Measurements from ENCODE around the gene ARHGEF12.

The ARHGEF12 gene

GRCh38 chr11:120339394-120339890, 3.2 kb downstream of the ARHGEF12 start:
- no peak for DNase-seq (ENCODE audit: low read depth, low spot score)

DNA sequence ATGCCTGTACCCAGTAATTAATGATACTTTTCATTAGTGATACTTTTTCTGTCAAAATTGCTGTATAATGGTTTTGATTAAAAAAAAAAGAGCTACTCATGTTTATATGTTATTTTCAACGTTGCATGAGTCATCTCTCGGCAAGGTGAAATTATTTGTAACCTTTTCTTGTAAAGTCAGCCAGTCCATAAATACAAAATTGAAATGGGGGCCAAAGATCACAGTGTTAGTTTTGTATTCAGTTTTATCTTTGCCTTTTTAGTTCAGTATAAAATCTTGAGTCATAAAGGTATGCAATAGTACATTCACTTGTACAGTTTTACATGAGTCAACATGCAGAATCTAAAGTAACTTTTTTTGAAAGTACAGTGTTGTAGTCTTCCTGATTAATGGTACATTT, 4.3 kb downstream of the ARHGEF12 start:
- DNase-seq (ENCODE audit: low read depth, low spot score): no peak

GRCh38 chr11:120342226-120342625, 6.0 kb downstream of the ARHGEF12 start:
- no peak for DNase-seq (ENCODE audit: low read depth, low spot score)

DNA sequence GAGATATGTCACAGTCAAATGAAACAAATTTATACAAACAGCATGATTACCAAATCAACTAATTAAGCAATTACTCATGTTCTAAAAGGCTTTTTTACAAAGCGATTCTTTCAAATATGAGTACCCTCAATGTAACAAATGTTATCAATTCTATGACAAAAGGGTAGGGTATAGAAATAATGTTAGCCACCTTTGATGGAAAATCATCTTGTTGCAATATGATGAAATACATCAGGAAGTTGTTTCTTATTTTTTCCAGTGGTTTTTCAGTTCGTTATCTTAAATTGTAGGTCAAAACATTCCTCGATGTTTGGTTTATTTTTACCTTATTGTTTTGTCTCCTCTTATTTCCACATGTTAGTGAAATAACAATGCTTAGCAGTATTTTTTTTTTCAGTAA, 6.5 kb downstream of the ARHGEF12 start:
- no peak for DNase-seq (ENCODE audit: low read depth, low spot score)

DNA sequence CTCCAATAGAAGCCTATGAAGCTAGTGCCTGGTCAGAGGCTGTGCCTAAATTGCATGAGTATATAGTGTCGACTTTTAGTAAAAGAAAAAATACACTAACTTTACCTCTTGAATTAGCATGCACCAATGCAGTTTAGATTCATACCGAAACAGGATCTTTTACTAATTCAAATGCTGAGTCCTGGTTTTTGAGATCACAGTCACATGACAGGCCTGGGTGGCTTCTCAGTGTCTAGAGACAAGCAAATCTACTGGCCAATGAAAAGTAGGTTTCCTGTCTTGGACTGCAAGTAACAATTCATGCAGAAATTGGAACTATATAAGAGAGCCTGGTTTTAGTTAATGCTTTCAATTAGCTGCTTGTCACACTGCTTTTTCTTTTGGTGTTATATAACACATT, 7.2 kb downstream of the ARHGEF12 start:
- DNase-seq (ENCODE audit: low read depth, low spot score): no peak

- DNase-seq (ENCODE audit: low read depth, low spot score): peak; percentile 34
Measured at GRCh38 chr11:120344302-120345004, 8.2 kb downstream of the ARHGEF12 start.

- DNase-seq (ENCODE audit: low read depth, low spot score): no peak
Measured at GRCh38 chr11:120346233-120346632, 10.0 kb downstream of the ARHGEF12 start.

DNA sequence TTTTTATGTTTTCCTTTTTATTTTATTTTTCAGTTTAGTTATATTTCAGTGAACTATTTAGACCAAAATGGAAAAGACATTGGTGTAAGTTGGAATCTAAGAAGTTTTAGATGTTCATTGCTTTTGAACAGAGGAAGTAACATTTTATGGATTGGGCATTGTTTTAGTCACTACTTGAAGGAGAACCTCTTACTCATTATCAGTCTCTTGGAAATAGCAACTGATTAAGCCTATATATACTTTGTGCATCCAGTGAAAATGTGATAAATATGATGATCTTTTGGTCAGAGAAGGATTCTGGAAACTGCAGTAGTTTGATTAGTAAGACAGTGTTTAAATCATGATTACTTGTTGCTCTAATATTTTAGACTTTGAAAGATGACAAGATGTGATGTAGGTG, 14.4 kb downstream of the ARHGEF12 start:
- no peak for DNase-seq (ENCODE audit: low read depth, low spot score)

- no peak for DNase-seq (ENCODE audit: low read depth, low spot score)
Measured at GRCh38 chr11:120352405-120352804, 16.2 kb downstream of the ARHGEF12 start.

DNA sequence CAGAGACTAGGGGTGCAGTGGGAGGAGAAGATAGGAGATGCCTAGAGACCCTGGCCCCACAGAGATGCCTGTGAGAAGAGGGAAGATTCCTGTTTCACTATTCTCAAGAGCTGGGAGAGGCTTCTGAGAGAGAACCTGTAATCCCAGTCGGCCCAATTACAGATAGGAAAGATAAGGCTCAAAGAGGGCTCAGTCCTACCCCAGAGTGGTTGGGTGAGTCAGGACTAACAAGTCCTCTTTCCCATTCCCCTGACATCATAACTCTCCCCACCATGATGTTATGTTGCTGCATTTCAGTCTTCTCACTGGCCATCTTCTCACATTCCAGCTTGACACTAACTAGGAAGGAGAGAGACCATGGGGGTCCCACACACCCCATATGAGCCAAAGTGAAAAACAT, 17.9 kb downstream of the ARHGEF12 start:
- DNase-seq (ENCODE audit: low read depth, low spot score): no peak

- no peak for DNase-seq (ENCODE audit: low read depth, low spot score)
Measured at GRCh38 chr11:120354779-120355178, 18.6 kb downstream of the ARHGEF12 start.

DNA sequence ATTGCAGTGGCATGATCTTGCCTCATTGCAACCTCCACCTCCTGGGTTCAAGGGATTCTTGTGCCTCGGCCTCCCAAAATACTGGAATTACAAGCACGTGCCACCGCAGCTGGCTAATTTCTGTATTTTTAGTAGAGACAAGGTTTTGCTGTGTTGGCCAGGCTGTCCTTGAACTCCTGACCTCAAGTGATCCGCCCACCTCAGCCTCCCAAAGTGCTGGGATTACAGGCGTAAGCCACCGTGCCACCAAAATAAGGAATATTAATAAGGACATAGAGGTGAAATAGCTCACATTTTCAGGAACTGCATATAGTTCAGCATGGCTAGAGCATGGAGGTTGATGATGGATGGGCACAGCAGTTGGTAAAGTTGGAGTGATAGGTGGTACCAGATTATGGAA, 21.4 kb downstream of the ARHGEF12 start:
- DNase-seq (ENCODE audit: low read depth, low spot score): no peak

GRCh38 chr11:120358729-120359128, 22.5 kb downstream of the ARHGEF12 start:
- DNase-seq (ENCODE audit: low read depth, low spot score): no peak

DNA sequence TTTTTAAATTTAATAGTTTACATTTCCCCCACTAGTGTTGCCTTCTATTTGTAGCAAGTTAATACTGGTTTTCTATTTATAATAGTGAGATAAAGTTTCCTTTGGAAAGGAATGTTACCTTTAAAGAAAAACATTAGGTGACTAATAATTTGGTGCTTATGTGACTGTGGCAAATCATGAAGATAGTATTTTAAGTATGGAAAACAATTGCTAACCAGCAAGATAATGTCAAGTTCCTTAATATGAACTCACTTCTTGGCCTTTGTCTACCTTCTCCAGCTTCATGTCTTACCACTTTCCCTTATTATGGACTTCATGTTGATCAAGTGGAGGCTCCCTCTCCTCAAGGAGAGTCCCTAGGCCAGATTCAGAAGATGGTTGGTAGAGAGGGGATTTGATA, 27.2 kb downstream of the ARHGEF12 start:
- DNase-seq (ENCODE audit: low read depth, low spot score): no peak

GRCh38 chr11:120365512-120365911, 29.3 kb downstream of the ARHGEF12 start:
- no peak for DNase-seq (ENCODE audit: low read depth, low spot score)

- DNase-seq (ENCODE audit: low read depth, low spot score): no peak
Measured at GRCh38 chr11:120372296-120372695, 36.1 kb downstream of the ARHGEF12 start.

DNA sequence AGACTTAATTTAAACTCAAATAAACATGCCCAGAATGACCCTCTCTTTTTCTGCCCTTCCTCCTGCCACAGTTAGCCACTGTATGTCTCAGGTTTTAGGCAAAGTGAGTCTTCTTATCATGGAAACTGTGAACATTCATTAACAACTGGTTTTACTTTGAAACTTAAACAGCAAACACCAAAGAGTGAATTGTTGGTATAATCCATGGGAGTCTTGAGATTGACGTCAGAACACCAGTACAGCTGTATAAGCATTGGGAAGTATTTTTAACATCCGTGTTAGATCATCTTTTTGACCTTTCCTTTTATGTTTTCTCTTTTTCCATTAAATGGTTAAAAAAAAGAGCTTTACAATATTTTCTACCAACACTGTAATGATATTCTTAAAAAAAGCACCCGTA, 38.9 kb downstream of the ARHGEF12 start:
- DNase-seq (ENCODE audit: low read depth, low spot score): no peak

DNA sequence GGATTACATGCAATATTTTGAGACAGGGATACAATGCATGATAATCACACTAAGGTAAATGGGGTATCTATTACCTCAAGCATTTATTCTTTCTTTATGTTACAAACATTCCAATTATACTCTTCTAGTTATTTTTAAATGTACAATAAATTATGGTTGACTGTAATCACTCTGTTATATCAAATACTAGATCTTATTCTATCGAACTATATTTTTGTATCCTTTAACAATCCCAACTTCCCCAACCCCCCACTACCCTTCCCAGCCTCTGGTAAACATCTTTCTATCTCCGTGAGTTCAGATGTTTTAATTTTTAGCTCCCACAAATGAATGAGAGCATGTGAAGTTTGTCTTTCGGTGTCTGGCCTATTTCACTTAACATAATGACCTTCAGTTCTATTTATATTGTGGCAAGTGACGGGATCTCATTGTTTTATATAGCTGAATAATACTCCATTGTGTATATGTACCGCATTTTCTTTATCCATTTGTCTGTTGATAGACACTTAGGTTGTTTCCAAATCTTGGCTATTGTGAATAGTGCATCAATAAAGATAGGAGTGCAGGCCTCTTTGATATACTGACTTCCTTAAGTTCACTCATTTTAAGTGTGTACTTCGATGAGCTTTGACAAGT, 40.5 kb downstream of the ARHGEF12 start:
- no peak for DNase-seq (ENCODE audit: low read depth, low spot score)

DNA sequence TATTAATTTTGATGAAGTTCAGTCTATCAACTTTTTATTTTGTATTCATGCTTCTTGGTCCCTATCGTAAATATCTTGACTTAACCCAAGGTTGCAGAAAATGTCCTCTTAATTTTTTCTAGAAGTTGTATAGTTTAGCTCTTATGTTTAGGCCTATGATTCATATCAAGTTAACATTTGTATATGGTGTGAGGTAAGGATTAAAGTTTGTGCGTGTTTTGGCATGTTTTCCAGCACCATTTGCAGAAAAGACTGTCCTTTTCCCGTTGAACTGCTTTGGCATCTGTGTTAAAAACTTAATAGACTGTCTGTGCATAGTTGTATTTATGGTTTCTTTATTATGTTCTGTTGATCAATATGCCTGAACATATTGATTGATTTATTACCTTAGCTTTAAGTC, 42.3 kb downstream of the ARHGEF12 start:
- no peak for DNase-seq (ENCODE audit: low read depth, low spot score)

DNA sequence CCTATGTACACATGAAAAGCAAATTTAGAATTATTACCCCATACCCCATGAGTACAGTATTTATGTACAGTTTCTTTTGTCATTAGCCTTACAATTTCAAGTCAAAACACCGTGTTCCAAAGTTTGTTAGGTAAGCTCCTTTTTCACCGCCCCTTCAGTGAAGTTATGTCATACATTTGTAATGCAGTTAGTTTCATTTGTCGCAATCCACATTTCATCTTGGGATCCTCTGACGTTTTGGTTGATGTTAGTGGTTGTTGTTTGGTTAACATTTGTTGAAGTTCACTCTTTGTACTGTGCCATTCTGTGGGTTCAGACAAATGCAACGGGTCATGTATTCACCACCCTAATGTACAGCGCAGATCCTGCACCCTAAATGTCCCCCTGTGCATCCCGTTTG, 45.2 kb downstream of the ARHGEF12 start:
- no peak for DNase-seq (ENCODE audit: low read depth, low spot score)

- no peak for DNase-seq (ENCODE audit: low read depth, low spot score)
Measured at GRCh38 chr11:120383518-120384155, 47.4 kb downstream of the ARHGEF12 start.

DNA sequence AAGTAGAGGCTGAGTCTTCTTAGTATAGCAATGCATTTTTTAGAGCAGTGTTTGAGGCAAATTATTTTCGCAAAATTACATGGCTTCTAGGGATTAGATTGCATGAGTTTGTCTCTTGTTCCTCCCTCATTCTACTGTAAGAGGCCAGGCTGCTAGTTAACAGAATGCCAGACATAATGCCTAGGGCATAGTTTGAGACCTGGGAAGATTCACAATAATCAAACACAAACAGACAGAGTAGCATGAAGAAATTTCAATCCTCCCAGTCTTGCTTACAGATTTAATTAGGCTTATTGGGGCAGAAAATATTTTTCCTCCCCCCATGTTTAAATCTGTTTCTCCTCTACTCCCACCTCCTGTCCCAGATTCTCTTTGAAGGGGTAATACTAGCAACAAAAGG, 48.3 kb downstream of the ARHGEF12 start:
- DNase-seq (ENCODE audit: low read depth, low spot score): no peak

GRCh38 chr11:120385110-120385509, 48.9 kb downstream of the ARHGEF12 start:
- no peak for DNase-seq (ENCODE audit: low read depth, low spot score)

Data from activated CD4-positive, CD25-positive, alpha-beta regulatory T cell treated with anti-CD3 and anti-CD28 coated beads, Interleukin-2, amount 50 U/mL, for 16 hours (primary cell).